GM10847 (cell line): Measurements from ENCODE around the gene MEGF11.

Experiments
- POLR2A ChIP-seq: IDR thresholded peaks from 2 replicates; pipeline ENCODE4 v1.6.1; 2011; ENCODE audit not compliant: insufficient read length; ENCODE audit errors: extremely low read depth

The MEGF11 gene

DNA sequence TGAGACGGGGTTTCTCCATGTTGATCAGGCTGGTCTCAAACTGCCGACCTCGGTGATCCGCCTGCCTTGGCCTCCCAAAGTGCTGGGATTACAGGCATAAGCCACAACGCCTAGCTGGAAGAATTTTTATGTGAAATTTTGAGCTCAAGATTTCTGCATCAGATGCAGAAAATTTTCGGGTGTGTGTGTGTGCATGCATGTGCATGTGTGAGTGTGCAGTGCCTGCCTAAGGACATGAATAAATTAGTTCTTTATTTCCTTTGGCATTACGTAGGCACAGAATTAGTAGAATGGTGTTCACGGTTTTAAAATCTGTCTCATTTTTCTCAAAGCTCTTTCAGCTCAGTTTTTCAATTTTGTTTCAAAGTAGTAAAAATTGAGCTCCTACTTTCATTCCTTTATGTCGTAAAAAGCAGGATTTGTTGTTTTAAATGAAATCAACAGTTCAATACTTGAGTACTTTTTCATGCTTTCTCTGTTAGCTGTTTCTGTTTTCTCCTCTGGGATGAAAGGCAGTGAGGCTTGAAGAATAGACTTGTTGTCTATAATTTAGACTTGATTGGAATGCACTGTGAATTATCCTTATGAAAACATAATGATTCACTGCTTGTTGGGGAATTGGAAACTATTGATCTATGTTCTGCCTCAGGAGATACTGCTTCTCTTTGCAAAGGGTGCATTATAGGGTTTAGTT is 407.6 kb downstream of the MEGF11 start:
- TF ChIP-seq POLR2A: no peak
